H1 (cell line): ENCODE data around the gene FASLG. TPM values are rescaled to one million over a fixed set of nuclear protein-coding genes. Genes with fewer than 3 reads are reported as not detected.

Experiments used
- CTCF ChIA-PET: fragments of 300-600 bp; sonication (Branson Sonifier 250); formaldehyde crosslinking; loops from one replicate; lab custom pipeline; 2021; ENCODE audit not compliant: partially characterized antibody; lab: Charles Lee
- POLR2A ChIA-PET: fragments of 300-600 bp; sonication (Branson Sonifier 250); formaldehyde crosslinking; loops from one replicate; lab custom pipeline; 2021; ENCODE audit warnings: inconsistent platforms; ENCODE audit not compliant: partially characterized antibody; lab: Charles Lee
- DNase-seq, 2 experiments: peaks; one replicate each; pipeline versions ENCODE4 v3.0.0 to v3.0.0-alpha.2; 2010 to 2022; ENCODE audit warnings: low spot score in 2 of 2, low read depth in 1 of 2, mixed read lengths in 1 of 2
- FAIRE-seq: peaks from 2 replicates; lab custom pipeline; 2011; peaks lifted over from hg19 to GRCh38; lab: Jason Lieb, UNC
- H2AFZ ChIP-seq: 2 replicates; pipeline ENCODE4 v1.8.1; 2012; ENCODE audit warnings: low read length, inconsistent platforms
- H2AK5ac ChIP-seq: 2 replicates; pipeline ENCODE4 v1.6.1; 2013; ENCODE audit warnings: low read depth, low read length
- H2BK120ac ChIP-seq: replicated peaks from 2 replicates; pipeline ENCODE3; 2013; ENCODE audit warnings: low read depth, low read length, inconsistent platforms
- H2BK12ac ChIP-seq: 2 replicates; pipeline ENCODE4 v1.6.1; 2013; ENCODE audit warnings: low read depth, low read length
- H2BK15ac ChIP-seq: 2 replicates; pipeline ENCODE4 v1.6.1; 2013; ENCODE audit warnings: low read length
- H2BK20ac ChIP-seq: 2 replicates; pipeline ENCODE4 v1.6.1; 2013; ENCODE audit warnings: low read length
- H2BK5ac ChIP-seq: 2 replicates; pipeline ENCODE4 v1.6.1; 2013; ENCODE audit warnings: low read depth, low read length
- H3K14ac ChIP-seq: 2 replicates; pipeline ENCODE4 v1.6.1; 2013; ENCODE audit warnings: inconsistent platforms; ENCODE audit not compliant: insufficient read length
- H3K18ac ChIP-seq: 2 replicates; pipeline ENCODE4 v1.6.1; 2013; ENCODE audit warnings: low read length; ENCODE audit errors: extremely low read depth
- H3K23ac ChIP-seq: 2 replicates; pipeline ENCODE4 v1.6.1; 2013; ENCODE audit warnings: inconsistent platforms; ENCODE audit not compliant: insufficient read length
- H3K23me2 ChIP-seq: 2 replicates; pipeline ENCODE4 v1.6.1; 2013; ENCODE audit warnings: low read depth, low read length
- H3K27ac ChIP-seq: 2 replicates; pipeline ENCODE4 v1.6.1; 2011; ENCODE audit warnings: low read depth, low read length, inconsistent platforms
- H3K27me3 ChIP-seq, 4 experiments: replicated peaks in 1 of 4; 1 replicate in 1 of 4; 2 replicates in 3 of 4; pipeline versions ENCODE4 v1.6.1 to v1.8.1; 2011 to 2013; ENCODE audit warnings: low read length in 3 of 4, mild to moderate bottlenecking in 3 of 4, inconsistent platforms in 2 of 4, mixed read lengths in 2 of 4, moderate library complexity in 1 of 4; ENCODE audit not compliant: control insufficient read depth in 3 of 4, insufficient read depth in 3 of 4; ENCODE audit errors: extremely low read depth in 1 of 4
- H3K36me3 ChIP-seq, 4 experiments: 2 replicates each; pipeline versions ENCODE4 v1.6.1 to v1.8.1; 2011 to 2013; ENCODE audit warnings: mild to moderate bottlenecking in 4 of 4, low read length in 3 of 4, moderate library complexity in 2 of 4, control low read depth in 1 of 4, inconsistent platforms in 1 of 4; ENCODE audit not compliant: insufficient read depth in 4 of 4, control insufficient read depth in 2 of 4
- H3K4ac ChIP-seq: replicated peaks from 2 replicates; pipeline ENCODE3; 2013; ENCODE audit warnings: low read length, low read depth, mixed read lengths, inconsistent platforms; ENCODE audit not compliant: insufficient read length
- H3K4me1 ChIP-seq, 4 experiments: replicated peaks in 1 of 4; 1 replicate in 1 of 4; 2 replicates in 3 of 4; pipeline versions ENCODE4 v1.6.1 to v1.8.1; 2011 to 2013; ENCODE audit warnings: low read length in 3 of 4, inconsistent platforms in 2 of 4, mixed read lengths in 1 of 4; ENCODE audit not compliant: insufficient read depth in 4 of 4, control insufficient read depth in 3 of 4
- H3K4me2 ChIP-seq, 2 experiments: 2 replicates each; pipeline versions ENCODE4 v1.6.1 to v1.8.1; 2011 to 2013; ENCODE audit warnings: low read depth in 2 of 2, low read length in 2 of 2, control low read depth in 1 of 2, inconsistent platforms in 1 of 2, mild to moderate bottlenecking in 1 of 2; ENCODE audit not compliant: insufficient read depth in 1 of 2
- H3K4me3 ChIP-seq, 4 experiments: fragments of 200-600, 300-600 bp in 1 of 4; sonication (generic), shearing (Covaris generic), sonication (Bioruptor Twin) in 1 of 4; 2 replicates each; pipeline versions ENCODE4 v1.5.1 to v1.8.1; 2011 to 2016; ENCODE audit warnings: low read length in 4 of 4, low read depth in 3 of 4, control low read depth in 2 of 4, inconsistent platforms in 2 of 4, mild to moderate bottlenecking in 2 of 4, mixed read lengths in 1 of 4, moderate library complexity in 1 of 4; ENCODE audit not compliant: insufficient read depth in 2 of 4; ENCODE audit errors: extremely low read depth in 1 of 4
- H3K56ac ChIP-seq: replicated peaks from 2 replicates; pipeline ENCODE3; 2013; ENCODE audit warnings: low read depth, mild to moderate bottlenecking, mixed read lengths, low read length, inconsistent platforms; ENCODE audit not compliant: insufficient read length
- H3K79me1 ChIP-seq: 2 replicates; pipeline ENCODE4 v1.6.1; 2013; ENCODE audit warnings: low read depth, low read length, control low read depth
- H3K79me2 ChIP-seq, 2 experiments: 2 replicates each; pipeline versions ENCODE4 v1.6.1 to v1.8.1; 2012 to 2013; ENCODE audit warnings: low read length in 2 of 2, mild to moderate bottlenecking in 2 of 2, inconsistent platforms in 1 of 2; ENCODE audit not compliant: insufficient read depth in 2 of 2, control insufficient read depth in 1 of 2
- H3K9ac ChIP-seq, 4 experiments: replicated peaks in 1 of 4; 1 replicate in 1 of 4; 2 replicates in 3 of 4; pipeline versions ENCODE4 v1.6.1 to v1.8.1; 2011 to 2013; ENCODE audit warnings: low read depth in 3 of 4, low read length in 3 of 4, control low read depth in 2 of 4, mild to moderate bottlenecking in 2 of 4, moderate library complexity in 2 of 4, inconsistent platforms in 1 of 4; ENCODE audit errors: extremely low read depth in 1 of 4
- H3K9me3 ChIP-seq, 2 experiments: 2 replicates each; pipeline versions ENCODE4 v1.6.1 to v1.8.1; 2012 to 2013; ENCODE audit warnings: mild to moderate bottlenecking in 2 of 2, moderate library complexity in 2 of 2, control low read depth in 1 of 2, inconsistent platforms in 1 of 2, low read depth in 1 of 2, low read length in 1 of 2, mixed read lengths in 1 of 2; ENCODE audit not compliant: insufficient read depth in 2 of 2
- H4K20me1 ChIP-seq, 2 experiments: replicated peaks in 1 of 2; 2 replicates each; pipeline versions ENCODE3 to v1.8.1; 2011 to 2013; ENCODE audit warnings: inconsistent platforms in 2 of 2, low read length in 2 of 2, mild to moderate bottlenecking in 1 of 2; ENCODE audit not compliant: insufficient read depth in 2 of 2, control insufficient read depth in 1 of 2
- H4K5ac ChIP-seq: 2 replicates; pipeline ENCODE4 v1.6.1; 2013; ENCODE audit warnings: low read length, low read depth, mixed read lengths, inconsistent platforms; ENCODE audit not compliant: insufficient read length
- H4K8ac ChIP-seq: 2 replicates; pipeline ENCODE4 v1.8.0; 2013; ENCODE audit warnings: mild to moderate bottlenecking, moderate library complexity, low read length, inconsistent platforms; ENCODE audit not compliant: insufficient read depth; ENCODE audit errors: extremely low read depth
- H4K91ac ChIP-seq: replicated peaks from 2 replicates; pipeline ENCODE3; 2013; ENCODE audit warnings: low read length, mixed read lengths, inconsistent platforms; ENCODE audit not compliant: insufficient read length
- BRCA1 ChIP-seq: IDR thresholded peaks from 2 replicates; pipeline ENCODE4 v1.6.1; 2012; ENCODE audit warnings: low read depth, low read length, improper control_type of control experiment
- TEAD4 ChIP-seq: IDR thresholded peaks from 2 replicates; pipeline ENCODE4 v1.6.1; 2012; ENCODE audit warnings: low read depth, low read length, inconsistent platforms, mixed read lengths
- WGBS, 2 experiments: shearing (Covaris generic) in 1 of 2; methylation state at CpG; one replicate each; pipeline versions ENCODE4 v1.1.6 to v1.1.7; 2013 to 2015; ENCODE audit warnings: low lambda C conversion rate in 2 of 2, mixed read lengths in 2 of 2, inconsistent platforms in 1 of 2, low coverage in 1 of 2, missing lambda C conversion rate in 1 of 2; ENCODE audit not compliant: insufficient replicate concordance in 2 of 2, insufficient coverage in 1 of 2, insufficient read length in 1 of 2; ENCODE audit errors: extremely low coverage in 1 of 2, missing lambda C conversion rate in 1 of 2; 5-methylcytosine and 5-hydroxymethylcytosine counted together
- polyA plus RNA-seq, 7 experiments: library from polyadenylated mRNA; depleted of rRNA in 3 of 7; stranded (reverse) in 5 of 7; unstranded in 2 of 7; fragments of >200 nt in 5 of 7; fragments of 200-250 nt in 2 of 7; gene quantifications; 1 replicate in 5 of 7; 2 replicates in 1 of 7; 4 replicates in 1 of 7; pipeline versions ENCODE4 v1.2.1 to v1.2.3, GENCODE V29; 2011 to 2013; ENCODE audit warnings: missing spikeins in 2 of 7, mixed read lengths in 2 of 7
- total RNA-seq: library from RNA; stranded (reverse); fragmentation: NEBNext Ultra II Directional; extraction: Animal tissue kit (Norgen Biotek cat#: 25700); gene quantifications from 2 replicates; pipeline ENCODE4 v1.2.1, GENCODE V29; 2021

Gene FASLG
- total and polyA plus RNA-seq, 2 of the 8 experiments (the other 6 are each of a cell fraction or from before 2014, with no cell fraction given), result not detected

DNA sequence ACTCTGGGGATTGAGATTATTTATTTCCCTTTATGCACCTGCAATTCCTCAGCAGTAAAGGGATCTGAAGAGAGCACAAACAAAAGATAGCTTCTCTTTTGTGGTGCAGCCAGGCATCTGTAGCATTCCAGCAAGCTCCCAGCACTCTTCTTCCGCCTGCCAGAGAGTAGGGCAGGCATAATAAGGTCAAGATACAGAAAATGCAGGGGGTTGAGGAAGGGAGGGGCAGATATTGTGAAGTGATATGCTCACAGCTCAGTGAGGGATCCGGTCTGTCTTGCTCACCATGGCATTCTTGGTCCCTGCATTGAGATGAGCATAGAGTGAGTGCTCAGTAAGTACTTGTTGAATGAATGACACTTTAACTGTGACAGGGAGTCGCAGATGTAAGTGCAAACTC is 23.9 kb downstream of the FASLG start:
- H3K56ac ChIP-seq, result no peak overlapping the region
- H2BK120ac ChIP-seq, result no peak overlapping the region
- H2BK5ac ChIP-seq, result no peak overlapping the region
- H4K8ac ChIP-seq, result no peak overlapping the region
- H4K20me1 ChIP-seq, result no peaks in the 10 kb centered on the region
- H3K23me2 ChIP-seq, result no peaks in the 10 kb centered on the region
- ChIA-PET POLR2A (interaction anchor here (1.0 kb wide), 1 partner anchor 18 kb away, joined by 4 read pairs; no protein-coding TSS in a partner anchor), CTCF (interaction anchor here (0.6 to 1.4 kb wide), 6 partner anchors 19 to 182 kb away, joined by 3 to 4 read pairs (median 3); no protein-coding TSS in a partner anchor)
- WGBS, 2 experiments, result 65% methylated on average over 3 of the region's 3 CpGs; no CpG with 5 or more reads in 1 of the 2 experiments
- peaks cover 0 to 10% (median 0%) of the 10 kb centered on the region in 4 experiments; a peak in 3 of 7 replicates for H3K4me1 ChIP-seq
- DNase-seq, result no peak
- peak overlapping the region; percentile 60; the same call in 1 of the 2 replicates for H2AFZ ChIP-seq
- H3K79me1 ChIP-seq, result no peaks in the 10 kb centered on the region
- no peak overlapping the region for H3K27ac ChIP-seq
- H3K18ac ChIP-seq, result no peak overlapping the region
- no peak for FAIRE-seq
- no peak overlapping the region for H3K4ac ChIP-seq
- H4K91ac ChIP-seq, result no peak overlapping the region
- H3K9me3 ChIP-seq, result no peaks in the 10 kb centered on the region
- no peak overlapping the region for H3K9ac ChIP-seq
- no peak overlapping the region for H3K14ac ChIP-seq
- TF ChIP-seq TEAD4 (peak; percentile 67; the same call in 1 of the 2 replicates), BRCA1 (no peak)
- 0 out of 4 replicates have a peak overlapping the region, but pooled peaks of 1 of the 2 experiments have one; percentile 1 for H3K4me2 ChIP-seq
- no peaks in the 10 kb centered on the region for H3K79me2 ChIP-seq
- H2BK20ac ChIP-seq, result no peak overlapping the region
- no peak overlapping the region for H2BK15ac ChIP-seq
- no peak overlapping the region for H2AK5ac ChIP-seq
- H4K5ac ChIP-seq, result no peak overlapping the region
- H3K23ac ChIP-seq, result no peak overlapping the region
- H3K36me3 ChIP-seq, result no peaks in the 10 kb centered on the region
- H3K4me3 ChIP-seq, result no peak overlapping the region
- no peak overlapping the region for H2BK12ac ChIP-seq
- no peaks in the 10 kb centered on the region for H3K27me3 ChIP-seq
